ENCODE data around the gene ATXN1. TPM values are rescaled to one million over a fixed set of nuclear protein-coding genes. Genes with fewer than 3 reads are reported as not detected.

Gene ATXN1
- total RNA-seq, 1 donor from 2014 or later, result 62.7 TPM

- intact Hi-C loops (cut with micrococcal nuclease), result loop anchor here (2.0 to 10.0 kb wide), 2 partner anchors 15 to 1217 kb away; partner anchors contain the start of gene NUP153
These were observed 273.1 kb downstream of the ATXN1 start for GRCh38 chr6:16487996-16488674.

GRCh38 chr6:16486661-16487060 lies 274.6 kb downstream of the ATXN1 start:
- intact Hi-C loops (cut with micrococcal nuclease), result loop anchor here (2.0 to 10.0 kb wide), 2 partner anchors 16 to 1218 kb away; partner anchors contain the start of gene NUP153

GRCh38 chr6:16483315-16483875 lies 277.9 kb downstream of the ATXN1 start:
- intact Hi-C loops (cut with micrococcal nuclease), result loop anchor here (1.0 to 10.0 kb wide), 7 partner anchors 27 to 1221 kb away; partner anchors contain the start of gene NUP153

- intact Hi-C loops (cut with micrococcal nuclease), result loop anchor here (1.0 to 10.0 kb wide), 7 partner anchors 28 to 1222 kb away; partner anchors contain the start of gene NUP153
These were observed 278.5 kb downstream of the ATXN1 start for GRCh38 chr6:16482702-16483314.

GRCh38 chr6:16481697-16482399 lies 279.4 kb downstream of the ATXN1 start:
- intact Hi-C loops (cut with micrococcal nuclease), result loop anchor here (1.0 to 10.0 kb wide), 8 partner anchors 9 to 1223 kb away; partner anchors contain the start of gene NUP153

- intact Hi-C loops (cut with micrococcal nuclease), result loop anchor here (1.0 to 10.0 kb wide), 6 partner anchors 8 to 1224 kb away; partner anchors contain the start of gene NUP153
These were observed 280.3 kb downstream of the ATXN1 start for GRCh38 chr6:16480763-16481560.

GRCh38 chr6:16477367-16478149 lies 283.7 kb downstream of the ATXN1 start:
- intact Hi-C loops (cut with micrococcal nuclease), result no loop called here

GRCh38 chr6:16476861-16477260 lies 284.4 kb downstream of the ATXN1 start:
- intact Hi-C loops (cut with micrococcal nuclease), result no loop called here

- intact Hi-C loops (cut with micrococcal nuclease), result no loop called here
These were observed 285.8 kb downstream of the ATXN1 start for GRCh38 chr6:16475494-16475781.

- intact Hi-C loops (cut with micrococcal nuclease), result loop anchor here (5.0 kb wide), 1 partner anchor 37 kb away; no protein-coding TSS in a partner anchor
These were observed 286.3 kb downstream of the ATXN1 start for GRCh38 chr6:16474772-16475493.

- intact Hi-C loops (cut with micrococcal nuclease), result loop anchor here (1.0 to 5.0 kb wide), 2 partner anchors 7 to 38 kb away; no protein-coding TSS in a partner anchor
These were observed 287.1 kb downstream of the ATXN1 start for GRCh38 chr6:16473908-16474771.

GRCh38 chr6:16473184-16473907 lies 287.9 kb downstream of the ATXN1 start:
- intact Hi-C loops (cut with micrococcal nuclease), result loop anchor here (1.0 to 5.0 kb wide), 2 partner anchors 8 to 39 kb away; no protein-coding TSS in a partner anchor

GRCh38 chr6:16472349-16473069 lies 288.8 kb downstream of the ATXN1 start:
- intact Hi-C loops (cut with micrococcal nuclease), result loop anchor here (1.0 to 5.0 kb wide), 2 partner anchors 9 to 40 kb away; no protein-coding TSS in a partner anchor

- intact Hi-C loops (cut with micrococcal nuclease), result loop anchor here (5.0 kb wide), 1 partner anchor 40 kb away; no protein-coding TSS in a partner anchor
These were observed 289.4 kb downstream of the ATXN1 start for GRCh38 chr6:16471910-16472297.

GRCh38 chr6:16471222-16471909 lies 289.9 kb downstream of the ATXN1 start:
- intact Hi-C loops (cut with micrococcal nuclease), result loop anchor here (5.0 kb wide), 1 partner anchor 41 kb away; no protein-coding TSS in a partner anchor
